NCI-H82 (cell line): ENCODE measurements around the gene VANGL1.
A peak's percentile ranks its signal among the peaks of the same experiment; 100 is the strongest.

ENCODE experiments used
- DNase-seq: peaks from one replicate; lab custom pipeline; 2025; lab: John Stamatoyannopoulos, UW

VANGL1 gene

GRCh38 chr1:115705085-115705951 lies 63.5 kb downstream of the VANGL1 start:
- peak; percentile 41 for DNase-seq

- no peak for DNase-seq
Observed at GRCh38 chr1:115705963-115706362, 64.2 kb downstream of the VANGL1 start.

GRCh38 chr1:115706587-115707425 lies 65.0 kb downstream of the VANGL1 start:
- peak; percentile 80 for DNase-seq

GRCh38 chr1:115710859-115711624 lies 69.3 kb downstream of the VANGL1 start:
- DNase-seq: no peak

- DNase-seq: no peak
Observed at GRCh38 chr1:115712911-115713609, 71.3 kb downstream of the VANGL1 start.

- DNase-seq: no peak
Observed at GRCh38 chr1:115713906-115714305, 72.1 kb downstream of the VANGL1 start.

- DNase-seq: no peak
Observed at GRCh38 chr1:115714572-115715141, 72.9 kb downstream of the VANGL1 start.

GRCh38 chr1:115717541-115717940 lies 75.8 kb downstream of the VANGL1 start:
- DNase-seq: peak; percentile 53

- no peak for DNase-seq
Observed at GRCh38 chr1:115718011-115718754, 76.4 kb downstream of the VANGL1 start.

GRCh38 chr1:115719285-115719684 lies 77.5 kb downstream of the VANGL1 start:
- DNase-seq: no peak

GRCh38 chr1:115722221-115722620 lies 80.5 kb downstream of the VANGL1 start:
- no peak for DNase-seq

- no peak for DNase-seq
Observed at GRCh38 chr1:115723756-115724155, 82.0 kb downstream of the VANGL1 start.

- no peak for DNase-seq
Observed at GRCh38 chr1:115725600-115725999, 83.8 kb downstream of the VANGL1 start.

GRCh38 chr1:115726161-115726560 lies 84.4 kb downstream of the VANGL1 start:
- DNase-seq: no peak

GRCh38 chr1:115726570-115726969 lies 84.8 kb downstream of the VANGL1 start:
- DNase-seq: no peak

GRCh38 chr1:115727706-115728249 lies 86.0 kb downstream of the VANGL1 start:
- no peak for DNase-seq

GRCh38 chr1:115728341-115728740 lies 86.6 kb downstream of the VANGL1 start:
- DNase-seq: no peak

GRCh38 chr1:115729756-115730155 lies 88.0 kb downstream of the VANGL1 start:
- DNase-seq: no peak

- no peak for DNase-seq
Observed at GRCh38 chr1:115732316-115732715, 90.5 kb downstream of the VANGL1 start.

- no peak for DNase-seq
Observed at GRCh38 chr1:115740811-115741210, 99.0 kb downstream of the VANGL1 start.
